Mesenchymal stem cell (in vitro differentiated cells and primary cell): ENCODE data around the gene ACOT7.

Source experiments
- DNase-seq: peaks from one replicate; pipeline ENCODE4 v3.0.0-alpha.2; 2013
- H2AFZ ChIP-seq: one replicate; pipeline ENCODE4 v1.6.1; 2013; ENCODE audit warnings: low read depth, mild to moderate bottlenecking, control low read depth, inconsistent platforms, low read length, moderate library complexity
- H2AK5ac ChIP-seq: 2 replicates; pipeline ENCODE4 v1.6.1; 2013; ENCODE audit warnings: low read length, moderate library complexity, mild to moderate bottlenecking, inconsistent platforms; ENCODE audit not compliant: severe bottlenecking
- H2BK120ac ChIP-seq: one replicate; pipeline ENCODE4 v1.6.1; 2013; ENCODE audit warnings: low read depth, mild to moderate bottlenecking, inconsistent platforms, low read length, moderate library complexity
- H2BK12ac ChIP-seq, 2 experiments: one replicate each; pipeline ENCODE4 v1.6.1; 2013; ENCODE audit warnings: inconsistent platforms in 2 of 2, low read length in 2 of 2, mild to moderate bottlenecking in 2 of 2, moderate library complexity in 2 of 2, control low read depth in 1 of 2
- H2BK15ac ChIP-seq: one replicate; pipeline ENCODE4 v1.6.1; 2013; ENCODE audit warnings: mild to moderate bottlenecking, low read depth, inconsistent platforms; ENCODE audit not compliant: poor library complexity, severe bottlenecking
- H2BK5ac ChIP-seq: 2 replicates; pipeline ENCODE4 v1.6.1; 2013; ENCODE audit warnings: low read depth, mild to moderate bottlenecking, low read length, control low read depth, inconsistent platforms; ENCODE audit not compliant: poor library complexity, severe bottlenecking
- H3K14ac ChIP-seq, 2 experiments: one replicate each; pipeline ENCODE4 v1.6.1; 2013; ENCODE audit warnings: inconsistent platforms in 2 of 2, low read length in 2 of 2, control low read depth in 1 of 2, mild to moderate bottlenecking in 1 of 2, moderate library complexity in 1 of 2
- H3K18ac ChIP-seq, 2 experiments: one replicate each; pipeline ENCODE4 v1.6.1; 2013; ENCODE audit warnings: inconsistent platforms in 2 of 2, low read length in 2 of 2, control low read depth in 1 of 2, low read depth in 1 of 2, mild to moderate bottlenecking in 1 of 2
- H3K23ac ChIP-seq, 2 experiments: one replicate each; pipeline ENCODE4 v1.6.1; 2013; ENCODE audit warnings: inconsistent platforms in 2 of 2, low read length in 2 of 2, mild to moderate bottlenecking in 2 of 2, moderate library complexity in 2 of 2, control low read depth in 1 of 2
- H3K27ac ChIP-seq: 2 replicates; pipeline ENCODE4 v1.5.1; 2013; ENCODE audit warnings: mild to moderate bottlenecking, moderate library complexity, low read length, control low read depth, inconsistent platforms; ENCODE audit not compliant: poor library complexity, severe bottlenecking
- H3K27me3 ChIP-seq, 2 experiments: 2 replicates each; pipeline versions ENCODE4 v1.6.1 to v1.7.0; 2013; ENCODE audit warnings: low read length in 2 of 2, mild to moderate bottlenecking in 2 of 2, moderate library complexity in 2 of 2, control low read depth in 1 of 2, inconsistent platforms in 1 of 2; ENCODE audit not compliant: control insufficient read depth in 1 of 2, insufficient read depth in 1 of 2
- H3K36me3 ChIP-seq, 2 experiments: 2 replicates each; pipeline versions ENCODE4 v1.6.1 to v1.7.0; 2013; ENCODE audit warnings: low read length in 2 of 2, control low read depth in 1 of 2, inconsistent platforms in 1 of 2, low read depth in 1 of 2, mild to moderate bottlenecking in 1 of 2; ENCODE audit not compliant: insufficient read depth in 2 of 2, control insufficient read depth in 1 of 2
- H3K4ac ChIP-seq, 2 experiments: one replicate each; pipeline ENCODE4 v1.6.1; 2013; ENCODE audit warnings: inconsistent platforms in 2 of 2, low read length in 2 of 2, mild to moderate bottlenecking in 2 of 2, moderate library complexity in 2 of 2, control low read depth in 1 of 2, low read depth in 1 of 2
- H3K4me1 ChIP-seq: 2 replicates; pipeline ENCODE4 v1.6.1; 2013; ENCODE audit warnings: low read depth, low read length, control low read depth; ENCODE audit not compliant: control insufficient read depth, insufficient read depth
- H3K4me2 ChIP-seq: 2 replicates; pipeline ENCODE4 v1.6.1; 2013; ENCODE audit warnings: low read length, mild to moderate bottlenecking, inconsistent platforms; ENCODE audit not compliant: poor library complexity, severe bottlenecking
- H3K4me3 ChIP-seq, 2 experiments: 2 replicates each; pipeline versions ENCODE4 v1.5.1 to v1.7.0; 2013; ENCODE audit warnings: low read length in 2 of 2, mild to moderate bottlenecking in 2 of 2, control low read depth in 1 of 2, low read depth in 1 of 2; ENCODE audit not compliant: insufficient read depth in 1 of 2
- H3K79me1 ChIP-seq: replicated peaks from 2 replicates; pipeline ENCODE4 v1.6.1; 2013; ENCODE audit warnings: mild to moderate bottlenecking, control low read depth, low read length, inconsistent platforms; ENCODE audit not compliant: poor library complexity, severe bottlenecking
- H3K9ac ChIP-seq: 2 replicates; pipeline ENCODE4 v1.7.0; 2013; ENCODE audit warnings: mild to moderate bottlenecking, low read length, moderate library complexity
- H3K9me3 ChIP-seq: 2 replicates; pipeline ENCODE4 v1.7.0; 2013; ENCODE audit warnings: mild to moderate bottlenecking, low read length; ENCODE audit not compliant: control insufficient read depth
- H4K8ac ChIP-seq: one replicate; pipeline ENCODE4 v1.6.1; 2013; ENCODE audit warnings: inconsistent platforms, mild to moderate bottlenecking, low read length, moderate library complexity
- H4K91ac ChIP-seq: one replicate; pipeline ENCODE4 v1.6.1; 2013; ENCODE audit warnings: mild to moderate bottlenecking, low read length, inconsistent platforms
- WGBS: methylation state at CpG from one replicate; pipeline ENCODE4 v1.1.7; 2013; ENCODE audit warnings: mixed read lengths; 5-methylcytosine and 5-hydroxymethylcytosine counted together

ACOT7 gene

GRCh38 chr1:6345009-6345408, 48.6 kb downstream of the ACOT7 start:
- Histone ChIP-seq H2AFZ (no peak overlapping the region), H2BK12ac (no peak overlapping the region), H3K36me3 (peaks cover 0 to 46% of the 10 kb centered on the region in 2 experiments), H3K9me3 (no peaks in the 10 kb centered on the region), H3K9ac (no peak overlapping the region), H4K91ac (no peak overlapping the region), H2BK5ac (no peak overlapping the region), H4K8ac (no peak overlapping the region), H3K79me1 (peaks cover 10% of the 10 kb centered on the region), H3K4ac (no peak overlapping the region), H3K14ac (no peak overlapping the region), H3K18ac (no peak overlapping the region), H2BK120ac (no peak overlapping the region), H3K23ac (no peak overlapping the region), H2BK15ac (no peak overlapping the region), H3K4me3 (no peak overlapping the region), H3K27me3 (no peaks in the 10 kb centered on the region), H3K27ac (no peak overlapping the region), H3K4me1 (no peaks in the 10 kb centered on the region), H2AK5ac (no peak overlapping the region), H3K4me2 (no peak overlapping the region)
- DNase-seq = no peak
- 94% methylated on average over 7 of the region's 7 CpGs for WGBS

- Histone ChIP-seq H3K14ac (no peak overlapping the region), H3K4me3 (no peak overlapping the region), H3K36me3 (peaks cover 0 to 42% of the 10 kb centered on the region in 2 experiments), H3K4me1 (no peaks in the 10 kb centered on the region), H4K8ac (no peak overlapping the region), H3K23ac (no peak overlapping the region), H3K9me3 (no peaks in the 10 kb centered on the region), H3K4ac (no peak overlapping the region), H3K27me3 (no peaks in the 10 kb centered on the region), H2AFZ (no peak overlapping the region), H2BK15ac (no peak overlapping the region), H3K9ac (no peak overlapping the region), H3K18ac (no peak overlapping the region), H2BK5ac (no peak overlapping the region), H2BK120ac (no peak overlapping the region), H3K79me1 (peaks cover 8% of the 10 kb centered on the region), H2AK5ac (no peak overlapping the region), H3K27ac (no peak overlapping the region), H4K91ac (no peak overlapping the region), H2BK12ac (no peak overlapping the region), H3K4me2 (no peak overlapping the region)
- WGBS = 76% methylated on average over 17 of the region's 17 CpGs
- peak; percentile 70 for DNase-seq
These were observed 49.8 kb downstream of the ACOT7 start for GRCh38 chr1:6343506-6344405.

GRCh38 chr1:6342056-6342455, 51.5 kb downstream of the ACOT7 start:
- Histone ChIP-seq H2AFZ (no peak overlapping the region), H3K4me1 (no peaks in the 10 kb centered on the region), H3K4me2 (no peak overlapping the region), H3K27ac (no peak overlapping the region), H3K4ac (no peak overlapping the region), H3K79me1 (peaks cover 7% of the 10 kb centered on the region), H2BK120ac (no peak overlapping the region), H2AK5ac (no peak overlapping the region), H4K8ac (no peak overlapping the region), H3K9ac (no peak overlapping the region), H4K91ac (no peak overlapping the region), H2BK12ac (no peak overlapping the region), H3K27me3 (no peaks in the 10 kb centered on the region), H3K23ac (no peak overlapping the region), H3K18ac (no peak overlapping the region), H3K14ac (no peak overlapping the region), H2BK5ac (no peak overlapping the region), H3K4me3 (no peak overlapping the region), H2BK15ac (no peak overlapping the region), H3K36me3 (peaks cover 0 to 47% of the 10 kb centered on the region in 2 experiments), H3K9me3 (no peaks in the 10 kb centered on the region)
- no peak for DNase-seq
- WGBS = 76% methylated on average over 9 of the region's 9 CpGs

- H3K4me1 ChIP-seq = no peaks in the 10 kb centered on the region
- no peak overlapping the region for H3K18ac ChIP-seq
- 88% methylated on average over 7 of the region's 7 CpGs for WGBS
- H2BK5ac ChIP-seq = no peak overlapping the region
- H2BK15ac ChIP-seq = no peak overlapping the region
- no peak overlapping the region for H3K27ac ChIP-seq
- H3K4ac ChIP-seq = no peak overlapping the region
- H3K4me2 ChIP-seq = no peak overlapping the region
- H4K8ac ChIP-seq = no peak overlapping the region
- H2BK120ac ChIP-seq = no peak overlapping the region
- H4K91ac ChIP-seq = no peak overlapping the region
- H3K9ac ChIP-seq = no peak overlapping the region
- H2AK5ac ChIP-seq = no peak overlapping the region
- H2BK12ac ChIP-seq = no peak overlapping the region
- no peak overlapping the region for H3K4me3 ChIP-seq
- no peak for DNase-seq
- H3K27me3 ChIP-seq = no peaks in the 10 kb centered on the region
- peaks cover 7% of the 10 kb centered on the region for H3K79me1 ChIP-seq
- H2AFZ ChIP-seq = no peak overlapping the region
- H3K9me3 ChIP-seq = no peaks in the 10 kb centered on the region
- no peak overlapping the region for H3K14ac ChIP-seq
- H3K36me3 ChIP-seq = peaks cover 0 to 35% of the 10 kb centered on the region in 2 experiments
- no peak overlapping the region for H3K23ac ChIP-seq
These were observed 54.9 kb downstream of the ACOT7 start for GRCh38 chr1:6338695-6339094.
